Activated naive CD8-positive, alpha-beta T cell treated with anti-CD3 and anti-CD28 coated beads for 36 hours (primary cell): ENCODE data around the gene EPHA1. TPM values are rescaled to one million over a fixed set of nuclear protein-coding genes. Genes with fewer than 3 reads are reported as not detected.

Source experiments
- DNase-seq: peaks from one replicate; pipeline ENCODE4 v3.0.0; 2021
- H3K27ac Mint-ChIP-seq: one replicate; pipeline ENCODE4 v1.8.0; 2022; ENCODE audit warnings: mild to moderate bottlenecking, moderate library complexity, mixed read lengths
- H3K27me3 Mint-ChIP-seq: one replicate; pipeline ENCODE4 v1.8.0; 2022; ENCODE audit warnings: mild to moderate bottlenecking, mixed read lengths
- H3K36me3 Mint-ChIP-seq: one replicate; pipeline ENCODE4 v1.8.0; 2021; ENCODE audit warnings: mild to moderate bottlenecking, mixed read lengths
- H3K4me1 Mint-ChIP-seq: one replicate; pipeline ENCODE4 v1.8.0; 2021; ENCODE audit warnings: mixed read lengths
- H3K4me3 Mint-ChIP-seq: one replicate; pipeline ENCODE4 v1.8.0; 2022; ENCODE audit warnings: mild to moderate bottlenecking, moderate library complexity, mixed read lengths
- H3K9me3 Mint-ChIP-seq: one replicate; pipeline ENCODE4 v1.8.0; 2022; ENCODE audit warnings: mixed read lengths
- total RNA-seq, 2 experiments: library from RNA; stranded (reverse); gene quantifications; one replicate each; pipeline ENCODE4 v1.2.3, GENCODE V29; 2021

Gene EPHA1
- total RNA-seq, result 1 to 10 TPM; 2.3 to 3.4 TPM

DNA sequence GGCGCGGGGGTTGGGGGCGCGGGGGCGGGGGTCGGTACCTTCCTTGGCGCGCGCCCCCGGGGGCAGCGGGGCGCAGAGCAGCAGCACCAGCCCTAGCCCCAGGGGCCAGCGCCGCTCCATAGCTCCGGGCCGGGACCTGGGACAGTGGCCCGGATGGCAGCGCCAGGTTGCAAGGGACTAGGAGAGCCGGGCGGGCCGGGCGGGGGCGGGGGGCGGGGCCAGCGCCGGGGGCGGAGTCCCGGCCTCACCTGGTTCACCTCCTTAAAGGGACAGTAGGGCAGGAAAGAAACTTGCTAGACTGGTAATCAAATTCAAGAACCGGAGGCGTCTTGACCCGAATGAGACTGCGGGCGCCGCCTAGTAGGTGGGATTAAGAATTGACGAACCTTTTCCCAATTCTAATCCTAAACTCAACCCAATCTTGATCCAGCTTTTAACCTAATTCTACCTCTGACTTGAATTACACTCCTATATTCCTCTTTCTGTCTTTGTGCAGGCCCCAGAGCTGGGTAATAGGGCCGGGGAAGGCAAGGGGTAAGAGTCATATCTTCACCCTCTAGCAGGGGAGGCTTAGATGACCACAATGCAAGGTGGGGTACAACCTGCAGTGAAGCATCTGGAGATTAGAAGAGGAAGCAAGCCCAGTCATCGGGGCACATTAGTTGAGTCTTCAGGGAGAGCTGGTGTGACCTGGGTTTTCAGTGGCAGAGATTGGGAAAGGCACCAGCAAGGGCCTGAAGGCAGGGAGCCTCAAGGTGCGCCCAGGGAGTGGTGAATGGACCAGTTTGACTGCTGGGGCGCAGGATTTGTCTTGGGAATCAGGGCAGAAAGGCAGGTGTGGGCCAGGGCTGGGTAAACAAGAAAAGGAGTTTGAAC, at the start of gene EPHA1:
Gene EPHA1 (minus strand): TSS at position 171 of the 876 bp plus-strand sequence. CDS start 51 bp downstream, at position 120.
- Mint-ChIP-seq H3K27ac (peak within 1 kb of the TSS; percentile 69), H3K27me3 (no peaks in the 10 kb centered on the region), H3K4me3 (peak within 1 kb of the TSS; percentile 80), H3K36me3 (peaks cover 1% of the 10 kb centered on the region), H3K4me1 (peaks cover 66% of the 10 kb centered on the region), H3K9me3 (no peaks in the 10 kb centered on the region)
- peak; percentile 31 for DNase-seq

- Mint-ChIP-seq H3K36me3 (peaks cover 5% of the 10 kb centered on the region), H3K4me3 (no peak overlapping the region), H3K27ac (no peak overlapping the region), H3K4me1 (peaks cover 8% of the 10 kb centered on the region), H3K27me3 (no peaks in the 10 kb centered on the region), H3K9me3 (no peaks in the 10 kb centered on the region)
- no peak for DNase-seq
These were observed 49.6 kb upstream of the EPHA1 start for GRCh38 chr7:143458263-143458662.

GRCh38 chr7:143456992-143457793, 48.5 kb upstream of the EPHA1 start:
- Mint-ChIP-seq H3K27ac (no peak overlapping the region), H3K27me3 (no peaks in the 10 kb centered on the region), H3K4me3 (no peak overlapping the region), H3K36me3 (peaks cover 5% of the 10 kb centered on the region), H3K9me3 (no peaks in the 10 kb centered on the region), H3K4me1 (peaks cover 16% of the 10 kb centered on the region)
- DNase-seq, result no peak

GRCh38 chr7:143455942-143456341, 47.3 kb upstream of the EPHA1 start:
- no peak overlapping the region for H3K4me3 Mint-ChIP-seq
- H3K9me3 Mint-ChIP-seq, result no peaks in the 10 kb centered on the region
- no peak for DNase-seq
- H3K27me3 Mint-ChIP-seq, result no peaks in the 10 kb centered on the region
- H3K4me1 Mint-ChIP-seq, result peaks cover 16% of the 10 kb centered on the region
- H3K27ac Mint-ChIP-seq, result no peak overlapping the region
- H3K36me3 Mint-ChIP-seq, result peaks cover 7% of the 10 kb centered on the region

DNA sequence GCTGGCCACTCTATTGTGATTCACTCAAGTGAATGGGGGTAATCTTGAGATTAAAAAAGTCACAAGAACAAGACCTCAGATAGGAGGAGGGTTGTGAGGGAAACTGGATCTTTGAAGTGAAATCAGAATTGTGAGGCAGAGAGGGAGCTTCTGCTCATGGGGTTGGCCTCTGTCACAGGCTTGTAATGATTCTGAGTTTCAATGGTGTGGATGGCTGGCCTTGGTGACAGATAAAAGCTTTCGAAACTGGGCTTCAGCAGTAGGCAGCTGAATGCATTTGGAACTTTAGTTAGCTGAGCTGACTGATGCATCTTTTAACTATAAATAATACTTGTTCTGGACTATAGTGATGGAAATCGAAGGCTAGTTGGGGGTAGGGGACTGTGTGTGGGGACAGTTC, 46.8 kb upstream of the EPHA1 start:
- Mint-ChIP-seq H3K36me3 (peaks cover 3% of the 10 kb centered on the region), H3K4me3 (no peak overlapping the region), H3K9me3 (no peaks in the 10 kb centered on the region), H3K27ac (no peak overlapping the region), H3K27me3 (no peaks in the 10 kb centered on the region), H3K4me1 (peaks cover 12% of the 10 kb centered on the region)
- no peak for DNase-seq

- Mint-ChIP-seq H3K9me3 (no peaks in the 10 kb centered on the region), H3K36me3 (peaks cover 2% of the 10 kb centered on the region), H3K27me3 (no peaks in the 10 kb centered on the region), H3K4me3 (no peak overlapping the region), H3K4me1 (peaks cover 12% of the 10 kb centered on the region), H3K27ac (no peak overlapping the region)
- no peak for DNase-seq
These were observed 45.5 kb upstream of the EPHA1 start for GRCh38 chr7:143454091-143454680.

GRCh38 chr7:143452495-143452894, 43.8 kb upstream of the EPHA1 start:
- no peak overlapping the region for H3K27ac Mint-ChIP-seq
- H3K4me1 Mint-ChIP-seq, result peaks cover 12% of the 10 kb centered on the region
- peaks cover 2% of the 10 kb centered on the region for H3K36me3 Mint-ChIP-seq
- H3K4me3 Mint-ChIP-seq, result no peak overlapping the region
- DNase-seq, result no peak
- no peaks in the 10 kb centered on the region for H3K9me3 Mint-ChIP-seq
- no peaks in the 10 kb centered on the region for H3K27me3 Mint-ChIP-seq

GRCh38 chr7:143451746-143452145, 43.1 kb upstream of the EPHA1 start:
- H3K4me3 Mint-ChIP-seq, result no peak overlapping the region

GRCh38 chr7:143451122-143451521, 42.5 kb upstream of the EPHA1 start:
- Mint-ChIP-seq H3K27me3 (no peaks in the 10 kb centered on the region), H3K27ac (no peak overlapping the region), H3K36me3 (peaks cover 2% of the 10 kb centered on the region), H3K4me3 (no peak overlapping the region), H3K9me3 (no peaks in the 10 kb centered on the region), H3K4me1 (peaks cover 12% of the 10 kb centered on the region)
- DNase-seq, result no peak

More at GRCh38 chr7:143451746-143452145, 43.1 kb upstream of the EPHA1 start:
- no peak overlapping the region for H3K27ac Mint-ChIP-seq
- H3K4me1 Mint-ChIP-seq, result peaks cover 12% of the 10 kb centered on the region
- H3K36me3 Mint-ChIP-seq, result peaks cover 2% of the 10 kb centered on the region
- H3K27me3 Mint-ChIP-seq, result no peaks in the 10 kb centered on the region
- DNase-seq, result no peak
- H3K9me3 Mint-ChIP-seq, result no peaks in the 10 kb centered on the region

DNA sequence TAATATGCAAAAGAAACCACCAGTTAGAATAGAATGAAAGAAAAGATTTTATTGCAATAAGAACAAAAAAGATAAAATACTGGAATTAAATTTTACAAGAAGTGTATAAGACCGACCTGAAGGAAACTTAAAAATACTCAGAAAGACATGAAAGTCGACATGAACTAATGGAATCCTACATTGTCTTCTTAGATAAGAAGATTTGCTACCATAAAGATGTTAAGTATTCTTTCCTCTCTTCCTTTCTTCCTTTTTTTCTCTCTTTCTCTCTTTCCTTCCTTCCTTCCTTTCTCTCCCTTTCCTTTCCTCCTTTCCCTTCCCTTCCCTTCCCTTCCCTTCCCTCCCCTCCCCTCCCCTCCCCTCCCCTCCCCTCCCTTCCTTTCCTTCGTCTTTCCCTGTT, 41.1 kb upstream of the EPHA1 start:
- Mint-ChIP-seq H3K27me3 (no peaks in the 10 kb centered on the region), H3K9me3 (no peaks in the 10 kb centered on the region), H3K4me1 (peaks cover 12% of the 10 kb centered on the region), H3K4me3 (no peak overlapping the region), H3K27ac (no peak overlapping the region), H3K36me3 (peaks cover 2% of the 10 kb centered on the region)
- no peak for DNase-seq

- no peak for DNase-seq
- Mint-ChIP-seq H3K4me1 (peaks cover 10% of the 10 kb centered on the region), H3K9me3 (no peaks in the 10 kb centered on the region), H3K36me3 (peaks cover 2% of the 10 kb centered on the region), H3K27me3 (no peaks in the 10 kb centered on the region), H3K4me3 (no peak overlapping the region), H3K27ac (no peak overlapping the region)
These were observed 39.8 kb upstream of the EPHA1 start for GRCh38 chr7:143448429-143448828.

GRCh38 chr7:143447466-143447865, 38.8 kb upstream of the EPHA1 start:
- H3K9me3 Mint-ChIP-seq, result no peaks in the 10 kb centered on the region
- no peak for DNase-seq
- peaks cover 2% of the 10 kb centered on the region for H3K36me3 Mint-ChIP-seq
- no peaks in the 10 kb centered on the region for H3K27me3 Mint-ChIP-seq
- no peak overlapping the region for H3K27ac Mint-ChIP-seq
- peaks cover 2% of the 10 kb centered on the region for H3K4me1 Mint-ChIP-seq
- no peak overlapping the region for H3K4me3 Mint-ChIP-seq

DNA sequence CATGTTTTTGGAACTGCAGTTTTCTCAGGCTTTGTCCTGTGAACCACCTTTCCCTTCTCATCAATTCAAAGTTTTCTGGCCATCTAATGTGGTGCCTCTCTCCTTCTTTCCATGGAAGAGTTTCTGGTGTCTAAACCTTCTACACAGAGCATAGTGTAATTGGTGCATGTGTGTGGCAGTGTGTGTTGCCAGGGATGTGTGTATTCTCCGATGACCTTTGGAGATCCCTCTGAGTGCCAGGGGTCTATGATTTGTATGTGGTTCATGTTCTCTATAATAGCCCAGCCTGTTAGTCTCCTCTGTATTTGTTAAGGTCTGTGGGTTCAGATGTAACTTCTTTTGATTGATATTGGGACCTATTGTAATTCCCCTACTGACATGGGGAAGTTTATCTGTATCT, 36.1 kb upstream of the EPHA1 start:
- DNase-seq, result no peak
- Mint-ChIP-seq H3K4me3 (no peak overlapping the region), H3K36me3 (no peaks in the 10 kb centered on the region), H3K27me3 (no peaks in the 10 kb centered on the region), H3K4me1 (peaks cover 1% of the 10 kb centered on the region), H3K9me3 (no peaks in the 10 kb centered on the region), H3K27ac (no peak overlapping the region)

GRCh38 chr7:143444063-143444782, 35.6 kb upstream of the EPHA1 start:
- no peaks in the 10 kb centered on the region for H3K9me3 Mint-ChIP-seq
- no peak overlapping the region for H3K4me3 Mint-ChIP-seq
- no peaks in the 10 kb centered on the region for H3K27me3 Mint-ChIP-seq
- no peak overlapping the region for H3K27ac Mint-ChIP-seq
- no peaks in the 10 kb centered on the region for H3K36me3 Mint-ChIP-seq
- no peak for DNase-seq
- H3K4me1 Mint-ChIP-seq, result peaks cover 2% of the 10 kb centered on the region
